GM12878 (cell line): ENCODE results near the gene ARMS2. TPM values are rescaled to one million over a fixed set of nuclear protein-coding genes. Genes with fewer than 3 reads are reported as not detected.

ENCODE experiments used
- ATAC-seq: fragments of 200-7000 bp; cut with Tn5 transposase; 3 replicates; pipeline ENCODE4 v1.9.1; 2020; ENCODE audit warnings: mild to moderate bottlenecking, moderate library complexity
- BruUV-seq: library from RNA; stranded (reverse); fragments of 400-500 nt; replicated peaks from 2 replicates; lab custom pipeline; 2021; lab: Mats Ljungman, UMichigan
- CTCF ChIA-PET: fragments of 300-600 bp; sonication (Branson Sonifier 250); formaldehyde crosslinking; extraction: SDS; loops from one replicate; lab custom pipeline; 2021; ENCODE audit warnings: inconsistent platforms; lab: Yijun Ruan, JAX
- POLR2A ChIA-PET: fragments of 350-600 bp; formaldehyde crosslinking; extraction: SDS; loops from one replicate; lab custom pipeline; 2021; ENCODE audit warnings: inconsistent platforms; lab: Charles Lee
- RAD21 ChIA-PET: fragments of 300-600 bp; sonication (Branson Sonifier 250); formaldehyde crosslinking; loops from one replicate; lab custom pipeline; 2023; ENCODE audit warnings: antibody characterized with exemption; ENCODE audit not compliant: unreplicated experiment; lab: Charles Lee
- SMC1A ChIA-PET: fragments of 300-600 bp; sonication (Branson Sonifier 250); formaldehyde crosslinking; loops from one replicate; lab custom pipeline; 2023; ENCODE audit not compliant: unreplicated experiment, uncharacterized antibody; lab: Charles Lee
- DNase-seq: peaks from one replicate; pipeline ENCODE4 v3.0.0-alpha.2; 2011; ENCODE audit warnings: low read depth, low spot score
- FAIRE-seq: peaks from 3 replicates; lab custom pipeline; 2011; peaks lifted over from hg19 to GRCh38; lab: Jason Lieb, UNC
- H2AFZ ChIP-seq: 2 replicates; pipeline ENCODE4 v1.6.0; 2011; ENCODE audit warnings: low read depth, low read length, control low read depth; ENCODE audit not compliant: control insufficient read depth
- H3K27ac ChIP-seq: 2 replicates; pipeline ENCODE4 v1.5.1; 2011; ENCODE audit warnings: control low read depth; ENCODE audit not compliant: control insufficient read depth, insufficient read depth
- H3K27me3 ChIP-seq, 2 experiments: replicated peaks in 1 of 2; 2 replicates each; pipeline versions ENCODE4 v1.6.0 to v1.6.1; 2011; ENCODE audit warnings: low read length in 1 of 2; ENCODE audit not compliant: control insufficient read depth in 2 of 2, insufficient read depth in 2 of 2
- H3K36me3 ChIP-seq, 2 experiments: 2 replicates each; pipeline ENCODE4 v1.5.1; 2011; ENCODE audit warnings: low read length in 1 of 2; ENCODE audit not compliant: control insufficient read depth in 2 of 2, insufficient read depth in 2 of 2
- H3K4me1 ChIP-seq: 2 replicates; pipeline ENCODE4 v1.6.1; 2011; ENCODE audit warnings: mild to moderate bottlenecking, low read length, moderate library complexity, mixed read lengths; ENCODE audit not compliant: control insufficient read depth, insufficient read depth
- H3K4me2 ChIP-seq: 2 replicates; pipeline ENCODE4 v1.6.0; 2011; ENCODE audit warnings: control low read depth; ENCODE audit not compliant: control insufficient read depth, insufficient read depth
- H3K4me3 ChIP-seq: fragments of 200-600 bp; sonication (generic); 2 replicates; pipeline ENCODE4 v1.5.1; 2016
- H3K79me2 ChIP-seq: 2 replicates; pipeline ENCODE4 v1.6.0; 2011; ENCODE audit warnings: low read length; ENCODE audit not compliant: control insufficient read depth, insufficient read depth
- H3K9ac ChIP-seq: 2 replicates; pipeline ENCODE4 v1.8.0; 2011; ENCODE audit warnings: low read length, control low read depth, mixed read lengths; ENCODE audit not compliant: control insufficient read depth, insufficient read depth
- H3K9me3 ChIP-seq: replicated peaks from 3 replicates; pipeline ENCODE4 v1.5.1; 2011; ENCODE audit warnings: mild to moderate bottlenecking, low read length; ENCODE audit not compliant: control insufficient read depth, insufficient read depth
- H4K20me1 ChIP-seq: 2 replicates; pipeline ENCODE4 v1.6.0; 2011; ENCODE audit not compliant: control insufficient read depth, insufficient read depth
- BACH1 ChIP-seq: fragments of 450-650 bp; IDR thresholded peaks from 2 replicates; pipeline ENCODE4 v1.6.1; 2017; ENCODE audit warnings: mild to moderate bottlenecking, borderline replicate concordance
- BCL11A ChIP-seq: IDR thresholded peaks from 2 replicates; pipeline ENCODE4 v1.6.1; 2011; ENCODE audit warnings: low read depth, low read length
- BHLHE40 ChIP-seq, 2 experiments: fragments of 450-650 bp in 1 of 2; IDR thresholded peaks; 2 replicates each; pipeline ENCODE4 v1.6.1; 2011 to 2017; ENCODE audit warnings: low read depth in 2 of 2, borderline replicate concordance in 1 of 2, improper control_type of control experiment in 1 of 2, low read length in 1 of 2, mild to moderate bottlenecking in 1 of 2
- CBX5 ChIP-seq: sonication (generic); IDR thresholded peaks from 2 replicates; pipeline ENCODE4 v1.6.1; 2016; ENCODE audit warnings: low read depth, moderate library complexity, mild to moderate bottlenecking, inconsistent platforms
- CHD1 ChIP-seq: IDR thresholded peaks from 2 replicates; pipeline ENCODE4 v1.6.1; 2012; ENCODE audit warnings: low read depth, low read length, improper control_type of control experiment
- DPF2 ChIP-seq: fragments of 450-650 bp; IDR thresholded peaks from 2 replicates; pipeline ENCODE4 v1.6.1; 2017; ENCODE audit warnings: mild to moderate bottlenecking
- IKZF2 ChIP-seq, 2 experiments: fragments of 450-650 bp; IDR thresholded peaks; 2 replicates each; pipeline ENCODE4 v1.6.1; 2017; ENCODE audit warnings: mild to moderate bottlenecking in 2 of 2, moderate library complexity in 2 of 2
- KLF5 ChIP-seq: fragments of 450-650 bp; IDR thresholded peaks from 2 replicates; pipeline ENCODE4 v1.6.1; 2014; ENCODE audit warnings: mild to moderate bottlenecking; ENCODE audit not compliant: partially characterized antibody
- MEF2A ChIP-seq: IDR thresholded peaks from 2 replicates; pipeline ENCODE4 v1.6.1; 2011; ENCODE audit warnings: low read depth, mild to moderate bottlenecking, low read length, moderate library complexity; ENCODE audit not compliant: insufficient read depth
- MTA3 ChIP-seq: IDR thresholded peaks from 2 replicates; pipeline ENCODE4 v1.6.1; 2012; ENCODE audit warnings: low read length, inconsistent platforms, borderline replicate concordance
- MYB ChIP-seq: fragments of 150-350 bp; IDR thresholded peaks from 2 replicates; pipeline ENCODE4 v1.6.1; 2014; ENCODE audit warnings: mild to moderate bottlenecking, low read depth, low read length, borderline replicate concordance
- NFXL1 ChIP-seq: fragments of 450-650 bp; IDR thresholded peaks from 2 replicates; pipeline ENCODE4 v1.6.1; 2017; ENCODE audit warnings: antibody characterized with exemption, mild to moderate bottlenecking, borderline replicate concordance
- NFYB ChIP-seq: IDR thresholded peaks from 2 replicates; pipeline ENCODE4 v1.6.1; 2011; ENCODE audit warnings: low read depth, mild to moderate bottlenecking, low read length, improper control_type of control experiment, moderate library complexity; ENCODE audit not compliant: insufficient read depth
- POLR2A ChIP-seq: IDR thresholded peaks from 2 replicates; pipeline ENCODE4 v1.6.1; 2011; ENCODE audit warnings: low read depth, mild to moderate bottlenecking, low read length
- SPI1 ChIP-seq: IDR thresholded peaks from 2 replicates; pipeline ENCODE4 v1.6.1; 2011; ENCODE audit warnings: low read depth, mild to moderate bottlenecking, low read length, moderate library complexity, borderline replicate concordance; ENCODE audit not compliant: insufficient read depth
- SREBF2 ChIP-seq: IDR thresholded peaks from 2 replicates; pipeline ENCODE4 v1.6.1; 2012; ENCODE audit warnings: mild to moderate bottlenecking, low read length
- USF1 ChIP-seq: IDR thresholded peaks from 2 replicates; pipeline ENCODE4 v1.6.1; 2011; ENCODE audit warnings: borderline replicate concordance, low read depth, mild to moderate bottlenecking, moderate library complexity, mixed read lengths, low read length; ENCODE audit not compliant: insufficient read depth; ENCODE audit errors: extremely low read length
- ZNF207 ChIP-seq: fragments of 450-650 bp; IDR thresholded peaks from 2 replicates; pipeline ENCODE4 v1.6.1; 2014; ENCODE audit warnings: antibody characterized with exemption, mild to moderate bottlenecking, borderline replicate concordance
- WGBS: methylation state at CpG from one replicate; pipeline ENCODE4 v1.1.6; 2016; ENCODE audit warnings: low lambda C conversion rate; ENCODE audit not compliant: insufficient replicate concordance, insufficient coverage; ENCODE audit errors: missing lambda C conversion rate; 5-methylcytosine and 5-hydroxymethylcytosine counted together
- in situ Hi-C: fragments of 300-500 bp; cut with MboI; formaldehyde crosslinking; loops from 9 replicates; pipeline ENCODE4 v1.14.3; 2018; ENCODE audit warnings: mixed read lengths
- intact Hi-C: fragments of 100-400 bp; cut with micrococcal nuclease; formaldehyde crosslinking; loops from one replicate; pipeline ENCODE4 v1.14.2; 2022; ENCODE audit not compliant: unreplicated experiment
- polyA plus RNA-seq, 11 experiments: library from polyadenylated mRNA; depleted of rRNA in 4 of 11; unstranded in 6 of 11; stranded (reverse) in 5 of 11; fragments of >200 nt; fragmentation: Nextera tagmentation in 4 of 11; fragmentation: Illumina TruSeq in 1 of 11; extraction: Ambion mirVana in 4 of 11; extraction: Trizol in 1 of 11; gene quantifications; 1 replicate in 1 of 11; 2 replicates in 10 of 11; pipeline versions ENCODE4 v1.2.1 to v1.2.3, GENCODE V29; 2011 to 2016; ENCODE audit warnings: inconsistent platforms in 2 of 11, missing spikeins in 2 of 11, low read depth in 1 of 11
- total RNA-seq, 4 experiments: library from RNA; depleted of rRNA in 3 of 4; stranded (reverse); fragments of >200 nt in 3 of 4; fragmentation: Illumina TruSeq in 1 of 4; extraction: Trizol in 1 of 4; gene quantifications; 2 replicates each; pipeline versions ENCODE4 v1.2.1 to v1.2.3, GENCODE V29; 2013 to 2021
- TF ChIP-seq, protein P1 (sequence below): fragments of 450-650 bp; IDR thresholded peaks from 2 replicates; pipeline ENCODE4 v1.6.1; 2016; ENCODE audit warnings: mild to moderate bottlenecking
- TF ChIP-seq, protein P2 (sequence below): fragments of 450-650 bp; IDR thresholded peaks from 2 replicates; pipeline ENCODE4 v1.6.1; 2016; ENCODE audit warnings: mild to moderate bottlenecking

The ARMS2 gene
- total and polyA plus RNA-seq, 10 of the 15 experiments (the other 5 are each of a cell fraction or from before 2014, with no cell fraction given) = not detected

DNA sequence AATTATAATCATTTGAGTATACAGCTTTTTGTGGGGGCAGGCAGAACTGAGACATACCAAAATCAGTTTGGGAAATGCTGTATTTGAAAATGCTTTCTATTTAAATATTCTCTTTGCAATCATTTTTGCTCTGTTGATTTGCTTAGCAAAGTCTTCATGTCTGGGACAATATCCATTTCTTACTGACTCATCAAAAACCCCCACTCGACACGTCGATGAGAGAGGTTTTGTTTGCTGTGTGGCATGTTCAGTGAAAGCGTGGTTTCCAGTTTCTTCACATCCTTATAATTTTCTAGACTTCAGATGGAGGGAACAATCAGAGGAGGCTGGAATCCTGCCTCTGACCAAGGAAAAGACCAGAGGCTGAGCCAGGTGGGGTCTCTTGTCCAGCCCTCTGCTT lies 35.8 kb downstream of the ARMS2 start:
- no TSS peak for BruUV-seq
- no peak for FAIRE-seq
- POLR2A ChIA-PET = no interaction called here

More for the DNA sequence above, 35.8 kb downstream of the ARMS2 start:
- no peak for TF ChIP-seq IKZF2 (IDR thresholded peaks at IDR 0.05)
- no peak for TF ChIP-seq MTA3
- no peak for TF ChIP-seq NFYB
- TF ChIP-seq BHLHE40 (IDR thresholded peaks at IDR 0.05; ENCODE audit: borderline replicate concordance in 1 of 2, low read depth in 2 of 2, low read length in 1 of 2) = no peak
- TF ChIP-seq NFXL1 = no peak
- TF ChIP-seq BACH1 = no peak
- TF ChIP-seq POLR2A = no peak
- no peak for TF ChIP-seq DPF2
- no peak for TF ChIP-seq SREBF2
- no peak for TF ChIP-seq BCL11A
- no peak for TF ChIP-seq ZNF207
- TF ChIP-seq, protein P1, sequence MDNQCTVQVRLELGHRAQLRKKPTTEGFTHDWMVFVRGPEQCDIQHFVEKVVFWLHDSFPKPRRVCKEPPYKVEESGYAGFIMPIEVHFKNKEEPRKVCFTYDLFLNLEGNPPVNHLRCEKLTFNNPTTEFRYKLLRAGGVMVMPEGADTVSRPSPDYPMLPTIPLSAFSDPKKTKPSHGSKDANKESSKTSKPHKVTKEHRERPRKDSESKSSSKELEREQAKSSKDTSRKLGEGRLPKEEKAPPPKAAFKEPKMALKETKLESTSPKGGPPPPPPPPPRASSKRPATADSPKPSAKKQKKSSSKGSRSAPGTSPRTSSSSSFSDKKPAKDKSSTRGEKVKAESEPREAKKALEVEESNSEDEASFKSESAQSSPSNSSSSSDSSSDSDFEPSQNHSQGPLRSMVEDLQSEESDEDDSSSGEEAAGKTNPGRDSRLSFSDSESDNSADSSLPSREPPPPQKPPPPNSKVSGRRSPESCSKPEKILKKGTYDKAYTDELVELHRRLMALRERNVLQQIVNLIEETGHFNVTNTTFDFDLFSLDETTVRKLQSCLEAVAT = no peak
- no peak for TF ChIP-seq USF1
- TF ChIP-seq KLF5 = no peak
- no peak for TF ChIP-seq CHD1
- TF ChIP-seq MEF2A = no peak
- TF ChIP-seq, protein P2, sequence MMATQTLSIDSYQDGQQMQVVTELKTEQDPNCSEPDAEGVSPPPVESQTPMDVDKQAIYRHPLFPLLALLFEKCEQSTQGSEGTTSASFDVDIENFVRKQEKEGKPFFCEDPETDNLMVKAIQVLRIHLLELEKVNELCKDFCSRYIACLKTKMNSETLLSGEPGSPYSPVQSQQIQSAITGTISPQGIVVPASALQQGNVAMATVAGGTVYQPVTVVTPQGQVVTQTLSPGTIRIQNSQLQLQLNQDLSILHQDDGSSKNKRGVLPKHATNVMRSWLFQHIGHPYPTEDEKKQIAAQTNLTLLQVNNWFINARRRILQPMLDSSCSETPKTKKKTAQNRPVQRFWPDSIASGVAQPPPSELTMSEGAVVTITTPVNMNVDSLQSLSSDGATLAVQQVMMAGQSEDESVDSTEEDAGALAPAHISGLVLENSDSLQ = no peak
- TF ChIP-seq MYB = no peak
- TF ChIP-seq SPI1 = no peak
- no peak for TF ChIP-seq CBX5
- no peaks in the 10 kb centered on the region for H3K36me3 ChIP-seq
- SMC1A ChIA-PET = interaction anchor here (0.6 kb wide), 1 partner anchor 23 kb away, joined by 3 read pairs; no protein-coding TSS in a partner anchor
- no peak overlapping the region for H3K9ac ChIP-seq
- WGBS = 3% methylated on average over 4 of the region's 4 CpGs
- no peak overlapping the region for H3K4me3 ChIP-seq
- intact Hi-C loops (no loop called here), in situ Hi-C loops (no loop called here)
- H4K20me1 ChIP-seq = no peaks in the 10 kb centered on the region
- H3K27me3 ChIP-seq = peaks cover 0 to 2% of the 10 kb centered on the region in 2 experiments; a peak in 3 of 4 replicates
- H3K4me1 ChIP-seq = no peaks in the 10 kb centered on the region
- H3K4me2 ChIP-seq = no peak overlapping the region
- H3K79me2 ChIP-seq = no peaks in the 10 kb centered on the region
- CTCF ChIA-PET = no interaction called here
- no peak for ATAC-seq
- no peak overlapping the region for H3K27ac ChIP-seq
- no peak for DNase-seq
- RAD21 ChIA-PET = no interaction called here
- no peaks in the 10 kb centered on the region for H3K9me3 ChIP-seq
- no peak overlapping the region for H2AFZ ChIP-seq
